MM.1S (cell line): Measurements from ENCODE around the gene SETD1A.

Source experiments
- DNase-seq: peaks from one replicate; pipeline ENCODE4 v3.0.0-alpha.2; 2015
- H2AFZ ChIP-seq: fragments of 300-600 bp; sonication (generic); 2 replicates; pipeline ENCODE4 v1.6.0; 2016; ENCODE audit warnings: antibody characterized with exemption, low read length
- H3F3A ChIP-seq: fragments of 300-600 bp; sonication (generic); 2 replicates; pipeline ENCODE4 v1.6.1; 2016; ENCODE audit warnings: mild to moderate bottlenecking, antibody characterized with exemption, low read length, moderate library complexity, mixed read lengths; ENCODE audit not compliant: insufficient read depth
- H3K27ac ChIP-seq: fragments of 300-600 bp; sonication (generic); 2 replicates; pipeline ENCODE4 v1.5.1; 2016; ENCODE audit warnings: mild to moderate bottlenecking, low read length
- H3K27me3 ChIP-seq: fragments of 300-600 bp; sonication (generic); replicated peaks from 2 replicates; pipeline ENCODE4 v1.6.0; 2016; ENCODE audit warnings: low read length; ENCODE audit not compliant: insufficient read depth
- H3K36me3 ChIP-seq: fragments of 300-600 bp; sonication (generic); replicated peaks from 2 replicates; pipeline ENCODE4 v1.6.1; 2016; ENCODE audit warnings: mild to moderate bottlenecking, low read length, mixed read lengths; ENCODE audit not compliant: insufficient read depth
- H3K4me1 ChIP-seq: fragments of 300-600 bp; sonication (generic); 2 replicates; pipeline ENCODE4 v1.6.1; 2016; ENCODE audit warnings: low read length, mixed read lengths
- H3K4me2 ChIP-seq: fragments of 300-600 bp; sonication (generic); 2 replicates; pipeline ENCODE4 v1.6.0; 2016; ENCODE audit warnings: low read depth, low read length
- H3K4me3 ChIP-seq: fragments of 300-600 bp; sonication (generic); 2 replicates; pipeline ENCODE4 v1.5.1; 2016; ENCODE audit warnings: low read length, mixed read lengths
- H3K79me2 ChIP-seq: fragments of 300-600 bp; sonication (generic); 2 replicates; pipeline ENCODE4 v1.6.1; 2016; ENCODE audit warnings: mixed run types, low read length, mixed read lengths
- H3K9ac ChIP-seq: fragments of 300-600 bp; sonication (generic); 2 replicates; pipeline ENCODE4 v1.6.1; 2016; ENCODE audit warnings: low read length, mixed read lengths
- H3K9me2 ChIP-seq: fragments of 300-600 bp; sonication (generic); replicated peaks from 2 replicates; pipeline ENCODE4 v1.6.1; 2016; ENCODE audit warnings: mild to moderate bottlenecking, low read length, mixed read lengths; ENCODE audit not compliant: insufficient read depth
- H3K9me3 ChIP-seq: fragments of 300-600 bp; sonication (generic); replicated peaks from 2 replicates; pipeline ENCODE4 v1.6.1; 2016; ENCODE audit warnings: mild to moderate bottlenecking, low read length, mixed read lengths; ENCODE audit not compliant: insufficient read depth
- H4K20me1 ChIP-seq: fragments of 300-600 bp; sonication (generic); 2 replicates; pipeline ENCODE4 v1.6.1; 2016; ENCODE audit warnings: mild to moderate bottlenecking, low read length, moderate library complexity, mixed read lengths; ENCODE audit not compliant: insufficient read depth
- CTCF ChIP-seq: fragments of 300-600 bp; sonication (generic); IDR thresholded peaks from 2 replicates; pipeline ENCODE4 v1.5.1; 2016; ENCODE audit warnings: antibody characterized with exemption, low read length, mixed read lengths
- EZH2 ChIP-seq: fragments of 300-600 bp; sonication (generic); optimal IDR thresholded peaks from 2 replicates; pipeline ENCODE3; 2017; ENCODE audit warnings: low read depth, mild to moderate bottlenecking, antibody characterized with exemption, low read length, mixed read lengths
- EZH2phosphoT487 ChIP-seq: fragments of 300-600 bp; sonication (generic); IDR thresholded peaks from 2 replicates; pipeline ENCODE4 v1.6.1; 2018; ENCODE audit warnings: antibody characterized with exemption, low read length

Gene SETD1A

GRCh38 chr16:30957456-30958174 lies at the start of gene SETD1A:
SETD1A (plus strand) TSS chr16:30957754; CDS start chr16:30958732, 978 bp downstream.
- Histone ChIP-seq H3K79me2 (peaks cover 30% of the 10 kb centered on the region), H3K27me3 (no peaks in the 10 kb centered on the region), H3K36me3 (peaks cover 14% of the 10 kb centered on the region), H3K27ac (peak within 1 kb of the TSS; percentile 96), H3K9me3 (no peaks in the 10 kb centered on the region), H3K4me3 (peak within 1 kb of the TSS; percentile 88), H3F3A (peaks cover 18% of the 10 kb centered on the region), H4K20me1 (no peaks in the 10 kb centered on the region; the same call in 1 of the 2 replicates), H3K4me2 (peak within 1 kb of the TSS; percentile 91), H2AFZ (peak within 1 kb of the TSS; percentile 100), H3K9ac (peak within 1 kb of the TSS; percentile 100), H3K4me1 (peaks cover 16% of the 10 kb centered on the region), H3K9me2 (no peaks in the 10 kb centered on the region)
- DNase-seq, result peak; percentile 96
- no peak for TF ChIP-seq EZH2
- TF ChIP-seq CTCF, result no peak
- TF ChIP-seq EZH2phosphoT487, result no peak

GRCh38 chr16:30910427-30911029 lies 47.0 kb upstream of the SETD1A start:
- no peaks in the 10 kb centered on the region for H3K27me3 ChIP-seq
- no peaks in the 10 kb centered on the region for H3K36me3 ChIP-seq
- H3K9me2 ChIP-seq, result no peaks in the 10 kb centered on the region
- no peaks in the 10 kb centered on the region for H3K4me1 ChIP-seq
- no peaks in the 10 kb centered on the region for H3K79me2 ChIP-seq
- no peak for DNase-seq
- no peak overlapping the region for H3K4me3 ChIP-seq
- TF ChIP-seq EZH2 (no peak), EZH2phosphoT487 (no peak), CTCF (no peak)
- no peak overlapping the region for H3K4me2 ChIP-seq
- H3K9me3 ChIP-seq, result no peaks in the 10 kb centered on the region
- H3K27ac ChIP-seq, result no peak overlapping the region
- no peaks in the 10 kb centered on the region for H4K20me1 ChIP-seq
- H2AFZ ChIP-seq, result no peak overlapping the region
- no peaks in the 10 kb centered on the region for H3F3A ChIP-seq
- H3K9ac ChIP-seq, result no peak overlapping the region

GRCh38 chr16:30912794-30913412 lies 44.7 kb upstream of the SETD1A start:
- Histone ChIP-seq H3K27me3 (no peaks in the 10 kb centered on the region), H3K4me3 (no peak overlapping the region), H3K9me2 (no peaks in the 10 kb centered on the region), H3K79me2 (no peaks in the 10 kb centered on the region), H3K27ac (no peak overlapping the region), H3K9me3 (no peaks in the 10 kb centered on the region), H3K36me3 (no peaks in the 10 kb centered on the region), H3F3A (no peaks in the 10 kb centered on the region), H4K20me1 (no peaks in the 10 kb centered on the region), H3K4me2 (no peak overlapping the region), H3K9ac (no peak overlapping the region), H3K4me1 (no peaks in the 10 kb centered on the region), H2AFZ (no peak overlapping the region)
- TF ChIP-seq EZH2phosphoT487 (no peak), EZH2 (no peak), CTCF (no peak)
- DNase-seq, result no peak
